HG03135 (cell line): Measurements from ENCODE around the gene SP1.
"Not testable (repeated sequence)": the region's sequence is repeated elsewhere in the genome, so short reads cannot be mapped to it uniquely, and the experiment has no call there.

Source experiments
- ATAC-seq: cut with Tn5 transposase; IDR thresholded peaks from one replicate; pipeline ENCODE4 v1.9.1; 2021; ENCODE audit warnings: mild to moderate bottlenecking, moderate library complexity; ENCODE audit not compliant: unreplicated experiment

The SP1 gene

GRCh38 chr12:53410951-53411350 lies 31.0 kb downstream of the SP1 start:
- no peak for ATAC-seq

GRCh38 chr12:53413485-53414204 lies 33.7 kb downstream of the SP1 start:
- no peak for ATAC-seq

- no peak for ATAC-seq
These were observed 34.9 kb downstream of the SP1 start for GRCh38 chr12:53414756-53415417.

GRCh38 chr12:53415752-53416389 lies 35.9 kb downstream of the SP1 start:
- not testable (repeated sequence) for ATAC-seq

- not testable (repeated sequence) for ATAC-seq
These were observed 37.4 kb downstream of the SP1 start for GRCh38 chr12:53417291-53417816.

- ATAC-seq, result no peak
These were observed 38.2 kb downstream of the SP1 start for GRCh38 chr12:53418221-53418620.

GRCh38 chr12:53419756-53420155 lies 39.8 kb downstream of the SP1 start:
- ATAC-seq, result no peak

- not testable (repeated sequence) for ATAC-seq
These were observed 42.3 kb downstream of the SP1 start for GRCh38 chr12:53422247-53422646.

- ATAC-seq, result no peak
These were observed 43.6 kb downstream of the SP1 start, which contains the start of gene AMHR2 for GRCh38 chr12:53423597-53423996. Gene AMHR2, plus strand, starts transcription at chr12:53423855. Its CDS starts 80 bp downstream, at chr12:53423935.

GRCh38 chr12:53424626-53425514 lies 44.9 kb downstream of the SP1 start:
- ATAC-seq, result no peak

GRCh38 chr12:53425515-53426150 lies 45.7 kb downstream of the SP1 start:
- no peak for ATAC-seq

GRCh38 chr12:53427905-53428594 lies 48.1 kb downstream of the SP1 start:
- ATAC-seq, result no peak

GRCh38 chr12:53428741-53429140 lies 48.8 kb downstream of the SP1 start:
- no peak for ATAC-seq

GRCh38 chr12:53430116-53430515 lies 50.1 kb downstream of the SP1 start:
- ATAC-seq, result no peak

- no peak for ATAC-seq
These were observed 51.2 kb downstream of the SP1 start for GRCh38 chr12:53431187-53431586.

GRCh38 chr12:53435326-53435725 lies 55.4 kb downstream of the SP1 start:
- not testable (repeated sequence) for ATAC-seq

- ATAC-seq, result not testable (repeated sequence)
These were observed 59.6 kb downstream of the SP1 start for GRCh38 chr12:53439582-53439981.

- peak; percentile 99 for ATAC-seq
These were observed 61.3 kb downstream of the SP1 start, which contains the start of gene PRR13 for GRCh38 chr12:53441040-53441833. Gene PRR13, plus strand, starts transcription at chr12:53441734. Its CDS starts 981 bp downstream, at chr12:53442715.

- no peak for ATAC-seq
These were observed 64.0 kb downstream of the SP1 start for GRCh38 chr12:53443955-53444354.
